NCI-H345 treated with DMSO at 0.1 percent for 48 hours (cell line): Measurements from ENCODE around the gene CSMD2.

Source experiments
- DNase-seq: peaks from one replicate; lab custom pipeline; 2025; ENCODE audit not compliant: unreplicated experiment; lab: John Stamatoyannopoulos, UW

CSMD2 gene

GRCh38 chr1:33864460-33865389 lies 300.3 kb downstream of the CSMD2 start:
- no peak for DNase-seq

GRCh38 chr1:33863779-33864178 lies 301.3 kb downstream of the CSMD2 start, which contains the start of gene HMGB4:
HMGB4 (plus strand) TSS chr1:33864079; CDS start chr1:33864192, 113 bp downstream.
- no peak for DNase-seq

GRCh38 chr1:33860671-33861070 lies 304.4 kb downstream of the CSMD2 start:
- DNase-seq: no peak

- DNase-seq: no peak
Measured at GRCh38 chr1:33854091-33854490, 310.9 kb downstream of the CSMD2 start.

GRCh38 chr1:33853431-33853830 lies 311.6 kb downstream of the CSMD2 start:
- no peak for DNase-seq

GRCh38 chr1:33852711-33853110 lies 312.3 kb downstream of the CSMD2 start:
- DNase-seq: no peak

- no peak for DNase-seq
Measured at GRCh38 chr1:33850481-33850880, 314.5 kb downstream of the CSMD2 start.

- no peak for DNase-seq
Measured at GRCh38 chr1:33849211-33849610, 315.8 kb downstream of the CSMD2 start.

GRCh38 chr1:33848205-33848937 lies 316.7 kb downstream of the CSMD2 start:
- no peak for DNase-seq

GRCh38 chr1:33846861-33847260 lies 318.2 kb downstream of the CSMD2 start:
- no peak for DNase-seq

- DNase-seq: no peak
Measured at GRCh38 chr1:33844166-33844565, 320.9 kb downstream of the CSMD2 start.

GRCh38 chr1:33842348-33842747 lies 322.7 kb downstream of the CSMD2 start:
- DNase-seq: no peak

GRCh38 chr1:33841494-33841893 lies 323.5 kb downstream of the CSMD2 start:
- DNase-seq: no peak

- no peak for DNase-seq
Measured at GRCh38 chr1:33837635-33838034, 327.4 kb downstream of the CSMD2 start.

- DNase-seq: no peak
Measured at GRCh38 chr1:33836911-33837310, 328.1 kb downstream of the CSMD2 start.

GRCh38 chr1:33828654-33829053 lies 336.4 kb downstream of the CSMD2 start:
- DNase-seq: no peak

- DNase-seq: no peak
Measured at GRCh38 chr1:33828059-33828458, 337.0 kb downstream of the CSMD2 start.

- DNase-seq: no peak
Measured at GRCh38 chr1:33826711-33827110, 338.3 kb downstream of the CSMD2 start.

- DNase-seq: no peak
Measured at GRCh38 chr1:33826311-33826710, 338.7 kb downstream of the CSMD2 start.

- no peak for DNase-seq
Measured at GRCh38 chr1:33825506-33825905, 339.5 kb downstream of the CSMD2 start.

GRCh38 chr1:33824971-33825370 lies 340.1 kb downstream of the CSMD2 start:
- no peak for DNase-seq

- DNase-seq: no peak
Measured at GRCh38 chr1:33824321-33824720, 340.7 kb downstream of the CSMD2 start.
